T47D (cell line): ENCODE results near the gene SPAG7.
A peak's percentile ranks its signal among the peaks of the same experiment; 100 is the strongest.

ENCODE experiments used
- DNase-seq, 2 experiments: peaks; one replicate each; pipeline versions ENCODE4 v3.0.0 to v3.0.0-alpha.2; 2011 to 2012; ENCODE audit warnings: low read depth in 1 of 2, low spot score in 1 of 2
- JUND ChIP-seq: IDR thresholded peaks from 2 replicates; pipeline ENCODE4 v1.6.1; 2012; ENCODE audit warnings: low read depth
- in situ Hi-C: cut with HindIII; loops from 2 replicates; pipeline ENCODE4 v1.10.0; 2016; ENCODE audit warnings: low sequenced_read_pairs, low pct_unique_long_range_greater_than_20kb

Gene SPAG7

DNA sequence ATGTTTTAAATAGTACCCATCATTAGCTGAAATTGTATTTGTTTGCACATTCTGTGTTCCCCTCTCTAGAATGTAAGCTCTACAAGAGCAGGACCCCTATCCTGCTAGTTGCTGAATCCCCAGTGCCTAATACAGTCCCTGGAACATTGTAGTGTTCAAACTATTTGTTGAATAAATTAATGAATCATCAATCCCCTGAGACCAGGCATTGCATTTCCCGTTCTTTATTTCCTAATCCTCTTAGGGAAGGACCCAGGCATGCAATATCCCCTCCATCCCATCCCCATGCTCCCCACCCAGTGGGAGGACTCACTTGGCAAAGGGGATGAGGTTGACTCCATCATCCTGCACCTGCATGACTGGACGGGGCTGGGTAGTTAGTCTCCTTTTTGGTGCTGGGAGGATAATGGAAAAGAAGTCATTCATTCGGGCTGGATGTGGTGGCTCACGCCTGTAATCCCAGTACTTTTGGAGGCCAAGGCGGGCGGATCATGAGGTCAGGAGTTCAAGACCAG, 26.5 kb upstream of the SPAG7 start:
- no peak for DNase-seq
- in situ Hi-C loops = no loop called here
- no peak for TF ChIP-seq JUND

DNA sequence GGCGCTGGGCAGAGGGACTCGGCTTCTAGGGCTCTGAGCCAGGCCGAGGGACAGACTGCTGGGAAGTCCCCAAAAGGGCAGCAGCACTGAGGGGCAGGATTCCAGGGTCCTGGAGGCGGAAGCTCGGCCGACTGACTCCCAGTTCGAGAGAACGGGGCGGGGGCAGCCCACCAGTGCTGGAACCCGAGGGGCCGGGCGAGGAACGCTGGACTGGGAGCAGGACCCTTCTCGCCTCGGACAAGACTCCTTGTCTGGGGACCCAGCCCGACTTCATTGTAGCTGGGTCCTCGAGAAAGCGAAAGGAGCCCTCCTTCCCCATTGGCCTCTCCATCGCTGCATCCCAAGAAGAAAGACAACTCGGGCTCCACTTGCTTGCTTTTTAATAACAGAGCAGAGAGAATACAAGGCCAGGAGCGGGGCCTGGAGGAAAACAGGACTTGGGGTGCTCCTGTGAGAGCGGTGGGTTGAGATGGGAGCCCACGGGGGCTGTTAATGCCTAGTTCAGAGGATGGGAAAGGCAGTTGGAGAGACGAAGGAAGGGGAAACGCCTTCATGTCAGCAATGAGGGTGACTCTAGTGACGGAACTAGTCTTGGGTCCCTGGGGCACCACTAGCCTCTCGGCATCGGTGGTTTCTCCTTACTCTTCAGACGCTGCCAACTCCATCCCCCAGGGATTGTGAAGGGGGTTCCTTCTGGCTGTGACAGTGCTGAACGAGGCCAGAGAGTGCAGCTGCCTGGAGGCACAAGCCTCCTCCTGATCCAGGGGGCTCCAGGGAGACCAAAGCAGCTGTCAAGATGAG, 20.4 kb upstream of the SPAG7 start:
- in situ Hi-C loops = no loop called here
- DNase-seq = no peak
- TF ChIP-seq JUND = no peak

DNA sequence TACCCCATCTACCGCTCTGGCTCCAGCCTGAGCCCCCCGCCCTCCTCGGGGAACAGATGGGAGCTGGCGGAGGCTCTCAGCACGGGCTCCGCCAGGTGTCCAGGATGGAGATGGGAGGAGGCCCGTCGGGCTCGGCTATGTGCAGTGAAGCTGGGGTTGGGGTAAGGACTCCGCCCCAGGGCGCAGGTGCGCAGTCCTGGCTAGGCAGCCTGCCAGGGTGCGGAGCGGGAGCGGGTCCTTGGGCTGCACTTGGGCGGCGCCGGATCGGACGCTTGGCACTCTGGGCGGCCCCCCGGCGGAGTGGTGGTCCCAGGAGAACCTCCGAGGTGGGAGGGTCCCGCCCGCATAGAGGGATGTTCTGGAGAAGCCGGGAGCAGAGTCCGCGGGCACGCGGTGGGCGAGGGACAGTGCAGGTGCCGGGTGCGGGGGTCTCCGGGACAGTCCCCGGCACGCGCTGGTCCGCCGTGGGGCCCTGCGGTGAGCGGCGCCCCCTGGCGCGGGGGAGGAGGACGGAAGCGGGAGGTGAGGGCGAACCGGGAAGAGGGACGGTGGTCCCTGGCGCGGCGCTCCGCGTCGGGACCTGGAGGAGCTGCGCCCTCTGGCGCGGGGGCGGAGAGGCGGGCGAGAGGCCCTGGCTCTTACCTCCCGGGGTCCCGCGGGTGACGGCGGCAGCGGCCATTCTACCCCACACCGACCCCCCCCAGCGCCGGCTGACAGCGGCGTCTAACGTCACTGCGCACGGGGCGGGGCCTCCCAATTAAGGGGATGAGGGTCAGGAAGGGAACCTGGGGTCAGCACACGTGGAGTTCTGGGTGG, 19.5 kb upstream of the SPAG7 start, which contains the start of gene CAMTA2:
TSS of gene CAMTA2 (minus strand) at position 725 of the 816 bp plus-strand sequence. CDS start 1,453 bp downstream, outside the sequence.
- peak; percentile 47 to 73 for DNase-seq

DNA sequence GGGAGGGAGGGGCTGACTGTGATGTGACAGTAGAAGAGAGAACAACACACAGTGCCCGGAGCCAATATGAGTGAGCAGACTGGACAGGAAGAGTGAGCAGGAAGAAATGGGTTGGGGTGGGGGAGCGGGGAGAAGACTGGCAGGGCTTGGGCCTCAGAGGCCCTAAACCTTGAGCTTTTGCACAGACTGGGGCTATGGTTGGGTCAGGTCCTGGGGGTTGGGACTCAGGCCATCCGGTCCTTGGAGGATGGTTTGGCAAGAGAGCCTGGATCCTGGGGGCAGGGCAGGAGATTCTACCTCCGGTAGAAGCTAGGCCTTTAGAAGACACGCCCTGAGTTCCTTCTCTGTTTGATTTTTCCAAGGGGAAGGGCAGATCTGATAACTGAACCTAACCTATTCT, 18.8 kb upstream of the SPAG7 start:
- in situ Hi-C loops = no loop called here
- peak in 1 of 2 experiments; percentile 20 for DNase-seq
- TF ChIP-seq JUND = no peak

More for the DNA sequence above, 19.5 kb upstream of the SPAG7 start, which contains the start of gene CAMTA2:
- in situ Hi-C loops = no loop called here
- TF ChIP-seq JUND = no peak

DNA sequence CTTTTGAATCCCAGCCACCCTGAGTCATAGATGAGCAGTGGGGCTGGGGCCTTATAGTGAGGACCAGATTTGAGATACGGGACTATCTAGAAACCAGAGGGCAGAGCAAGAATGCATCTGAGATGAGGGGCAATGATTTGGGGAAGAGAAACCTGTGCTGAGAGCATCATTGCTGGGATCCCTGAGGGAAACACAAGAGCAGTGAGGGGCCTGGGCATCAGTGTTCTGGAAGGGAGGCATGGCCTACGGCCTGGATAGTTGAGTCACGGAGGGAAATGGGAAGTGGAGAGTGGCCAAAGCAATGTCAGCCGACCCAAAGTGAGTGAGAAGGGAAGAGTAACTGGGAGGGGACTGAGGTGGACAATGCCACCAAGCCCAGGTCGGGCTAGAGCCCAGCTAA, 14.7 kb upstream of the SPAG7 start:
- DNase-seq = no peak
- in situ Hi-C loops = no loop called here
- no peak for TF ChIP-seq JUND

DNA sequence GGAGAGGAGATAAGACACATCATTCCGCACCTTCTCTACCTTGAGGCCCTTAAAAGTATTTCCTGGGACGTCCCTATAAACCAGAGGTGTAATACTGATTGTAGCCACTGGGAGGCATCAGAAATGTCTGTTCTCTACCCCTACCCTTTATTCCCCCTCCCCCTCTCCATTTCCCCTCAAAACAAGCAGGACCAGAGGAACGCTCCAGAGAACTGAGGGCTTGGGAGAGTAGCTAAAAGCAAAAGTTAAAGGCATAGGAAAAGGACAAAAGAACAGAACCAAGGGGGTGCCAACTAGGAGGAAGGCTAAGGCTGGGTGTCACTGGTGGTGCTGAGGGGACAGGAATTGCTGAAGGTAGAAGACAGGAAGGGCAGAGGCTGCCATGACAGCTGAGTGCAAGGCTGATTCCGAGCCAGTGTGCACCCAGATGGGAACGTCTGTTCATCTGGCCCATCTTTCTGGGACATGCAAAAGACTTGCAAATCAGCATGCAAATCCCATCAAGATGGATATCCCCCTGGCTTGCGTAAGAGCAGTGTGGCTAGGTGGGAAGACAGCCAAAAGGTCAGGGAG, 13.1 kb upstream of the SPAG7 start:
- DNase-seq = peak in 1 of 2 experiments; percentile 58

DNA sequence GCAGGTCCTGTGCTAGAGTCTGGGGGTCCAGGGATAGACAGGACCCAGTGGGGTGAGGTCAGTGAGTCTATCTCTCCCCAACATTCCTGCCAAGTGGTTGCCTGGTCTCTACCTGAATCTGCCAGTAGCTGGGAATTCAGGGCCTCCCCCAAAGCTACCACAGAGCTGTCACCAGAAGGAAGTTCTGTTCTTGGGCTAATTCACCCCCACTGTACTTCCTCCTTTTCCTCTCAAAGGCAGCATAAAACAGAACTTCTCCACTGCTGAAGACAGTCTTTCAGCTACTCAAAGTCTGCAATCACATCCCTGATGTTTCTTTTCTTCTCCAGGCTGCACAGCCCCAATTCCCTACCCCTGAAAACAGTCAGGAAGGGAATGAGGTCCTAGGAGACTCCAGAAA, 11.1 kb upstream of the SPAG7 start:
- no peak for TF ChIP-seq JUND
- DNase-seq = no peak
- in situ Hi-C loops = no loop called here

More for the DNA sequence above, 13.1 kb upstream of the SPAG7 start:
- in situ Hi-C loops = no loop called here
- no peak for TF ChIP-seq JUND

DNA sequence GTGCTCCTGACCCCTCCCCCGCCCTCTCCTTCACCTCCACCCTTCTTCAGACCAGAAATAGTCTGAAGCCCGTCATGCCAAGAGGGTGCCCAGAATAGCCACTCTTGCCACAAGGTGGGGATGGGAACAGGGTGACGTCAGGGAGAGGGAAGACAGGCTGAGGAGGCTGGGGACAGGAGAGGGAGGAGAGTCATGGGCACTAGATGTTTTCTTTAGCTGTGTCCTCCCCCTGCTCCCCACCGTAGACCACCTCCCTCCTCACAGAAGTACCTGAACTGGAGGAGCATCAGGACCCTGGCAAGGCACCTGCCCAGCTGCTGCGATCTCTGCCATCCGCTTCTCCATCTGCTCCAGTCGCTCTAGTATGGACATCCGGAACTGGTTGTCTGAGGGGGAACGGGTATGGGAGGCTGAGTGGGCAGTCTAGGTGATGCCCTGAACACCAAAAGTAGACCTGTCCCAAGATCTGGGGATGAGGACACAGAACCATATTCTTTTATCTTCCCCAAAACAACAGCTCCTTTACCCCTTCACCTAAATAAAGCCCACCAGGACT, 6.6 kb upstream of the SPAG7 start:
- TF ChIP-seq JUND = no peak
- in situ Hi-C loops = no loop called here
- DNase-seq = no peak

DNA sequence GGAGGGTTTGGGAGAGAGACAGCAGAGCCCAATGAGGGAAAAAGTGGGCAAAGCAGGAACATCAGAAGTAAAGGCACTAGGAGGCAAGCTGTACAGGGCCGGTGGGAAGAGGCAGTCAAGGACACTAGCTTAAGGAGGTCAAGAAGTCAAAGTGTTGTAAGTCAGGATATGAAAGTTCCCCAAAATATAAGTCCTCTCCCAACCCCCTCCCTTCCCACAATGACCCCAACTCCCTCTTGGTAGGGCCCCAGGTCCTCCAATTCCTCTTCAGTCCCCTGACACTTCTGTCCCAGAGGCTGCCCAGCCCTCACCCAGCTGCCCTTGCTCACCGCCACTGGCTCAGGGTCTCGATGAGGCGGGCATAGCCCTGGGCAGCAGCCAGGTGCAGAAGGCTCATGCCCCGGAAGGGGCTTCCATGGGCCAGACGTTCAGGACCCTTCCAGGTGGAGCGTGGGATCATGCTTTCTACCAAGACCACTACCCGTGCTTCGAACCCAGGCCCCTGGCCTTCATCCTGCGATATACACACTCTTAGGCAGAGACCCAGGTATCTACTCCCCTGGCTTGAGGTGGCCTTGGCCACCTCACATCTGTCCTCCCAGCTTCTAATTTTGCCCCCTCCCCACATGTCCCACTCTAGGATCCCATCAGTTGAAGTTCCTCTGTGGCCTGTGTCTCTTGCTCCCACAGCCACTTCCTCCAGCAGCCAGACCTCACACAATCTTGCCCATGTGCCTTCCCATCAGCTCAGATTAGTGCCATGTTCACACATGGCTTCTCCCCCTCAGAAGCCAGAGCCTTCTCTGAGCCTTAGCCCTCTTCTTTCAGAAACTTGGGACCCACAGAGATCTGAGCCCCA, 5.9 kb upstream of the SPAG7 start:
- in situ Hi-C loops = no loop called here
- DNase-seq = no peak
- no peak for TF ChIP-seq JUND

DNA sequence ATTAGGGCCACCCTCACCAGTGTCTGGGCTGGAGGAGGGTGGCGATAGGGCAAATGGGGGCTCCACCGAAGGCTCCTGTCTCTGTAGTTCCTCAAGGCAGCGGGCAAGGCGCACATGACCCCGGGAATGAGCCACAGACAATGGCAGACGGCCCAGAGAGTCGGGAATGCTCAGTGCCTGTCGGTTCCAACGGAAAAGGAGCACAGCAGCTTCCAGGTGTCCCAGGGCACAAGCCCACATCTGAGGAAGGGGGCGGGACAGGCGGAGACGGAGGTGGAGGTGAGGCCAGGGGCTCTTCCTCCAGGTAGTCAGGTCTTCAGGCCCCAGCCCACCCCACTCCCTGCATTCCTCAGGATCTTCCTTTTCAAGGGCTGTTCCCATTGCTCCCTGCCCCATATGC, 5.1 kb upstream of the SPAG7 start:
- no peak for DNase-seq
- in situ Hi-C loops = no loop called here
- TF ChIP-seq JUND = no peak

DNA sequence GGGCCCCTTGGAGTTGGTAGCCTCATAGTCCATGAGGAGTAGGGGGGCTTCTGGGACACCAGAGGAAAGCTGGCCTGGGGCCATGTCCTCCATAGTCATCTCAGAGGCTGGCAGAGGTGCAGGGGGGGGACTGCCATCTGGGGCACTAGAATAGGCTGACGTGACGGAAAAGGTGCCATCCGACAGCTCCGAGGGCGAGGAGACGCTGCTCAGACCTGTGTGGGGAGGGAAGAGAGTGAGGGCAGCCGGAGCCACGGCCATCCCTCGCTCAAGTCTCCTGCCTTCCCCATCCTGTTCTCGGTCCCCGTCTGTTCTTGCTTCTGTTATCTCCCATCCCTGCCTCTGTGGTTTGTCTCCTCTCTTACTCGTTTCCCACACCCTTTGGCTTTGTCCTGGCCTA, 4.7 kb upstream of the SPAG7 start:
- no peak for TF ChIP-seq JUND
- DNase-seq = no peak
- in situ Hi-C loops = no loop called here
